Measurements from ENCODE around the gene BSDC1. TPM values are rescaled to one million over a fixed set of nuclear protein-coding genes. Genes with fewer than 3 reads are reported as not detected.
A peak's percentile ranks its signal among the peaks of the same experiment; 100 is the strongest.

BSDC1 gene
- total and polyA plus RNA-seq, 8 donors, result 50.6 to 64.8 (median 57.9) TPM

DNA sequence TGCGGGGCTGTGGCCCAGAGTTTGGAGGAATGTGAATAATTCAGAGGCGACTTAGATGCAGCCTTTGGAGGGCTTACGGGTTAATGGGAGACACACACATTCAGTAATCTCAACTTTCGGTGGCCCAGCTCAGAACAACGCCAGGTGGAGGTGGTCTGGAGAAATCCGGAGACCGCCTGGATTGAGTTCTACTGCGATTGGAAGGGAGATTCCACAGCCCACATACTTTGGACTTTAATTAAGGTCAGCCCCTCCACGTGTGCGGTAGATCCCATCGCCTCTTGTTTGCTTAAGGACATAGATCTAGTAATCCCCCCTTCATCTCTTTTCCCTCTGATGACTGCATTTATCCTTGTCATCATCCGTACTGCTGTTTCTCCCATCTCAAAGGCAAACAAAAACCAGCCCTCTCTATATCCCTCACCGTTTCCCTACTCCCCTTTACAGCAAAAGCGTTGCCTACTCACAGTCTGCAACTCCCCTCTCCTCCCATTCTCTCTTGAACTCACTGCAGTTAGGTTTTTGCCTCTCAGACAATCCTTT lies 720 bp upstream of the BSDC1 start:
- Histone ChIP-seq H3K36me3 (peaks cover 0 to 16% of the 10 kb centered on the region in 2 donors), H3K4me1 (peaks cover 11 to 46% of the 10 kb centered on the region in 2 donors), H3K27ac (peak overlapping the region; percentile 91 to 94), H3K27me3 (no peaks in the 10 kb centered on the region), H3K4me3 (peak overlapping the region; percentile 89 to 98), H3K9me3 (no peaks in the 10 kb centered on the region)
- DNase-seq (no peak), ATAC-seq (peak; percentile 11)
- intact Hi-C loops (cut with DNase I), result no loop called here
- TF ChIP-seq, protein P1, sequence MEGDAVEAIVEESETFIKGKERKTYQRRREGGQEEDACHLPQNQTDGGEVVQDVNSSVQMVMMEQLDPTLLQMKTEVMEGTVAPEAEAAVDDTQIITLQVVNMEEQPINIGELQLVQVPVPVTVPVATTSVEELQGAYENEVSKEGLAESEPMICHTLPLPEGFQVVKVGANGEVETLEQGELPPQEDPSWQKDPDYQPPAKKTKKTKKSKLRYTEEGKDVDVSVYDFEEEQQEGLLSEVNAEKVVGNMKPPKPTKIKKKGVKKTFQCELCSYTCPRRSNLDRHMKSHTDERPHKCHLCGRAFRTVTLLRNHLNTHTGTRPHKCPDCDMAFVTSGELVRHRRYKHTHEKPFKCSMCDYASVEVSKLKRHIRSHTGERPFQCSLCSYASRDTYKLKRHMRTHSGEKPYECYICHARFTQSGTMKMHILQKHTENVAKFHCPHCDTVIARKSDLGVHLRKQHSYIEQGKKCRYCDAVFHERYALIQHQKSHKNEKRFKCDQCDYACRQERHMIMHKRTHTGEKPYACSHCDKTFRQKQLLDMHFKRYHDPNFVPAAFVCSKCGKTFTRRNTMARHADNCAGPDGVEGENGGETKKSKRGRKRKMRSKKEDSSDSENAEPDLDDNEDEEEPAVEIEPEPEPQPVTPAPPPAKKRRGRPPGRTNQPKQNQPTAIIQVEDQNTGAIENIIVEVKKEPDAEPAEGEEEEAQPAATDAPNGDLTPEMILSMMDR (IDR thresholded peaks at IDR 0.05), result no peak

DNA sequence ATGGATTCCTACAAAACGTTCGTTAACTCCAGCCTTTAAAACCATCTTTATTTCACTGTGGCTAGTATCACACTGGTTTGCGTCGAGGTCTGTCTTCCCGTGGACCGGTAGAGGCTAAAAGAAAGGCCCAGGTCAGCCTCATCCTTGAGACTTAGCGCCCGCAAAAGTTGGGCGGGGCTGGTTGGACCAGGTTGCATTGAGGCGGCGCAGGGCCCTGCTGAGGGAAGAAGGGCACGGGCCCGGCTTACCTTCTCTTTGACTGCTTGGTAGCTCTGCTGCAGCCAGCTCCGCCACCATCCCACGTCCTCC lies 455 bp downstream of the BSDC1 start:
- TF ChIP-seq, protein P1 (IDR thresholded peaks at IDR 0.05), result no peak
- Histone ChIP-seq H3K27ac (peak overlapping the region; percentile 91 to 94), H3K9me3 (no peaks in the 10 kb centered on the region), H3K4me3 (peak overlapping the region; percentile 89 to 98), H3K36me3 (peaks cover 0 to 28% of the 10 kb centered on the region in 2 donors), H3K27me3 (no peaks in the 10 kb centered on the region), H3K4me1 (peaks cover 11 to 48% of the 10 kb centered on the region in 2 donors)
- intact Hi-C loops (cut with DNase I), result no loop called here
- peak in 2 of 4 donors; percentile 58 to 87 for DNase-seq
- ATAC-seq, result peak; percentile 53

DNA sequence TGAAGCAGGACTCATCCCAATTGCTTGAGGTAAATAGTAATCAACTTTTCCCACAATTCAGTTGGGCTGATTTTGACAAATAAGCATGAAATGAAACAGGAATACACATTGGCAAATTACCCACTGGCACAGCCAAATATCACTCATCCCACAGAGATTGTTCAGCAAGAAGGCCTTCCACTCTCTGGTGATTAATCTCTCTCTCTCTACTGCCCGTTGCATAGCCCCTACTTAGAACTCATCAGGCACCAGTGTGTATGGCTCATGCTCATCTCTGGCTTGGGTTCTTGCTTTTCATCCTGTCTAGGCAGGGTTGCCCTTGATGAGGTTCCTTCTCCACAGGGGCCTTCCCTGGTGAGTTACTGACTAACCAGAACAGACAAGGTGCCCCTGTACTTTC lies 1.1 kb downstream of the BSDC1 start:
- Histone ChIP-seq H3K9me3 (no peaks in the 10 kb centered on the region), H3K4me3 (peak overlapping the region; percentile 89 to 98), H3K4me1 (peaks cover 11 to 48% of the 10 kb centered on the region in 2 donors), H3K27ac (peak overlapping the region in 1 of 2 donors; percentile 91), H3K27me3 (no peaks in the 10 kb centered on the region), H3K36me3 (peaks cover 0 to 34% of the 10 kb centered on the region in 2 donors)
- ATAC-seq (no peak), DNase-seq (no peak)
- TF ChIP-seq, protein P1 (IDR thresholded peaks at IDR 0.05), result no peak
- intact Hi-C loops (cut with DNase I), result no loop called here

DNA sequence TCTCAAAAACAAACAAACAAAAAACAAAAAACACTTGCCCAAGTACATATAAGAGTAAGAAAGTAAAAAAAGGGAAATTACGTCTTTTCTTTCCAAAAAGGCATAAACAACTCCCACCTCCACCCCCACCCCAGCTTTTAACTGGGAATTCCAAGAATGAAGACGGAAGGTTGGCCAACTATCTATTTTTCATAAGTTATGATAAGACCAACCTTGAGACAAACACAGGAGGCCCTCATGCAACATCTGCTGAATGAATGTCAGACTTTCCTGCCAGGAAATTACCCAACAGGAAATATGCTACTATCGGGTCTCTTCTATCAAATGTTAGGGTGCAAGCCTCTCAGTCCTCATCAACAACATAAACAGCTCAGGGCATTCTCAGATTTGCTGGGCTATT lies 1.9 kb downstream of the BSDC1 start:
- ATAC-seq (no peak), DNase-seq (no peak)
- no peaks in the 10 kb centered on the region for H3K9me3 ChIP-seq
- TF ChIP-seq, protein P1 (IDR thresholded peaks at IDR 0.05), result no peak
- H3K27ac ChIP-seq, result peak overlapping the region in 1 of 2 donors; percentile 30
- intact Hi-C loops (cut with DNase I), result no loop called here
- H3K36me3 ChIP-seq, result peaks cover 0 to 41% of the 10 kb centered on the region in 2 donors
- H3K4me1 ChIP-seq, result peaks cover 11 to 48% of the 10 kb centered on the region in 2 donors
- no peak overlapping the region for H3K4me3 ChIP-seq
- H3K27me3 ChIP-seq, result no peaks in the 10 kb centered on the region

DNA sequence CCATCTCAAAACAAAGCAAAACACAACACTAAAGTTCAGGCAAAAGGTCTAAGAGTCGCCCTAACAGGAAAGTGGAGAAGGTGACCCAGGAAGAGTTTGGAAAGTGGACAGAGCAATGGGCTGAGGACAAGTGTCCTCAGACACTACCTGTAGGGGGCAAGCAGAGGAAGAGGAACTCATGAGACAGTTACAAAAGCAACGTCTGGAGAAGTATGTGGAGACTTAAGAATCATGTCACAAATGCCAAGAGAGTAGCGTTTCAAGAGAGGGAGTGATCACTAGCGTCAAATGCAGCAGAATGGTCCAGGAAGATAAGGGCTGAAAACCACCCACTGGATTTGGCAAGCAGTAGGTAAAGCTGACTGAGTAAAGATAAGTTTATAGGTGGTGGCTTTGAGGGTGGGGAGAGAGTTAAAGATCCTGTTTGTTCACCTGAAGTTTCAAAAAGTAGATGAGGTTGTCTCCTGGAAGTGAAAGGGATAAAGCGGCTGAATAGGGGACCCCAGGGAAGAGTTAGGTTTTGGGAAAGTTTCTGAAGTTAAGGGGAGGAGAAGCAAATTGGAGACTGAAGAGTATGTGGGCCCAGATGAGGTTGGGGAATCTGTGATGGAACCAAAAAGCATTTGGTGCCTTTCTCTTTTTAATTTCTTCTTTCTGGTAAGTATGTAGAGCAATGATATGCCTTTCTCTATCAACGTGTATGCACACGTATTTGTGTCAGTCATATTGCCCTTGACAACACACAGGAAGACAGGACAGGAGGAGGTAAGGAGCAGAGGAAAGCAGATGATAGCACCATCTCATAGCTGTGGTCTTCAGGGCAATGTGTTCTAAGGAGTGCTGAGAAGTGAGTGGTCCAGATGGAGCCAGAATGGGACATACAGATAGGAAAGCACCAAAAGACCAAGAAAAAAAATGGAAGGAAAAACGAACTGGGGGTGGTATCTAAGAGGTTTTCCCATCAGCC lies 3.1 kb downstream of the BSDC1 start:
- H3K9me3 ChIP-seq, result no peaks in the 10 kb centered on the region

More for the DNA sequence above, 3.1 kb downstream of the BSDC1 start:
- intact Hi-C loops (cut with DNase I), result no loop called here
- ATAC-seq (no peak), DNase-seq (no peak)
- H3K4me1 ChIP-seq, result peaks cover 11 to 48% of the 10 kb centered on the region in 2 donors
- TF ChIP-seq, protein P1 (IDR thresholded peaks at IDR 0.05), result no peak
- H3K27me3 ChIP-seq, result no peaks in the 10 kb centered on the region
- no peak overlapping the region for H3K4me3 ChIP-seq
- peak overlapping the region in 1 of 2 donors; percentile 30 for H3K27ac ChIP-seq
- H3K36me3 ChIP-seq, result peaks cover 0 to 52% of the 10 kb centered on the region in 2 donors

All from left lung (tissue), 10 donors.